HG03066 (cell line): ENCODE measurements around the gene PDZD2.
A peak's percentile ranks its signal among the peaks of the same experiment; 100 is the strongest.
"Not testable (repeated sequence)": the region's sequence is repeated elsewhere in the genome, so short reads cannot be mapped to it uniquely, and the experiment has no call there.

Experiments
- ATAC-seq: cut with Tn5 transposase; IDR thresholded peaks from one replicate; pipeline ENCODE4 v1.9.1; 2021; ENCODE audit warnings: low read depth; ENCODE audit not compliant: unreplicated experiment

Gene PDZD2

DNA sequence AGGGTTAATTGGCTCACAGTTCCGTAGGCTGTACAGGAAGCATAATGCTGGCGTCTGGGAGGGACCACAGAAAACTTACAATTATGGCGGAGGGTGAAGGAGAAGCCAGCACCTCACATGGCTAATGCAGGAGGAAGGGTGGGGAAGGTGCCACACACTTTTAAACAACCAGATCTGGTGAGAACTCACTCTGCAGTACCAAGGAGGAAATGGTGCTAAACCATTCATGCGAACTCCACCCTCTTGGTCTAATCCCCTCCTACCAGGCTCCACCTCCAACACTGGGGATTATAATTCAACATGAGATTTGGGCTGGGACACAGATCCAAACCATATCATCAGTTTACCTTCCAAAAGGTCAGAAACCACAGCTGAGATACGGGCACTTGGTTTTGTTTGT is 122.9 kb downstream of the PDZD2 start:
- ATAC-seq: no peak

DNA sequence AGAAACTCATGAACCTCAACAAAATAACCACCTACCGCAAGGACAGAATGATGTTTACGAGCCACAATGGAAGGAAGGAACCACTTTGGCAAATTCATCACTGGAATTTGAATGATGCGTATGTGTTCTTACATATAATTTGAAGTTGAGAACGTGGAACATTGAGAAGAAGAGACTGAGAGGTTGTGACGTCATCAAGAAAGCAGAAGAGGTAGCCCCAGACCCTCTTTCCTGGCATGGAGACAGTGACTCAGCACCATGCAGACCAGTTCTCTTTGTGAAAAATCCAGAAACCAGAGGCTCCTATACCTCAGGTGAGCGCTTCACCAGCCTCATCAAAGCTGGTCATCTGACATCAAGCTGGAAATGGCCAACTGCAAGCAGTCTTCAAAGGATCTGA is 124.5 kb downstream of the PDZD2 start:
- no peak for ATAC-seq

DNA sequence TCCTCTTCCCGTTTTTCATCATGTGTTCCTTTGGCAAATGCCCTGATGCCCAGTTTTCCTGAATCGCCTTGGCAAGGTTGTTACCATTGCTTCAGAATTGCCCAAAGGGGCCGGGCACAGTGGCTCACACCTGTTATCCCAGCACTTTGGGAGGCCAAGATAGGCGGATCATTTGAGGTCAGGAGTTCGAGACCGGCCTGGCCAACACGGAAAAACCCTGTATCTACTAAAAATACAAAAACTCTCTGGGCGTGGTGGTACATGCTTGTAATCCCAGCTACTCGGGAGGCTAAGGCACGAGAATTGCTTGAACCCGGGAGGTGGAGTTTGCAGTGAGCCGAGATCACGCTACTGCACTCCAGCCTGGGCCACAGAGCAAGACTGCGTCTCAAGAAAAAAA is 125.8 kb downstream of the PDZD2 start:
- ATAC-seq: not testable (repeated sequence)

DNA sequence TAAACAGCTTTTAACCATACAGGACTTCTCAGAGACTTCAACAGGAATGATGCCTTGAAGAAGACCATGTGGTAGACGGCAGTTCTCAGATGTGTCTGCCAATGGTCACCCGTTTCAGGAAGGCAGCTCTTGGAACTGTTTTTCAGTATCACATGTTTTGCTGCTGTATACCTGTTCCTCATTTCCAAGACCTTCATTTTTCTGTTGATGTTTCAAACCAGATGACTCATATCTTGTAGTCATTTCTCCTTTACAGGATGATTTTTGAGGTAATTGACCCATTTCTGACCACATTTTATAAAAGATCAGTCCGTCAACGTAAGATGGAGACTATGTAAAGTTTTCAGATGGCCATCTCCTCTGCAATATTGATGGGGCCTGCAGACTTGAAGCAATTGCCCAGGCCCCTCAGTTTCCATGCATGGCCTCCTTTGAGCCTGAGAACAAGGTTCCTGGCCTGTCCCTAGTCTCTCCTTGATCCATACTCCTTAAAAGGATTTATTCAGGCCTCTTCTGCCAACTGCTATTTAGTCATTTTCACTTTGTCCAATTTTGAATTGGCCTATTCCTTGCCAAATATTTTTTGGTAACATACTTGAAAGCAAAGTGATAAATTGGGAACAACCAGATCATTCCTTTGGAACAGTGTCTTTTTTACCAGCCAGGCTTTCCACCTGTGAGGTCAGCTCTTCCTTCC is 128.6 kb downstream of the PDZD2 start:
- no peak for ATAC-seq

DNA sequence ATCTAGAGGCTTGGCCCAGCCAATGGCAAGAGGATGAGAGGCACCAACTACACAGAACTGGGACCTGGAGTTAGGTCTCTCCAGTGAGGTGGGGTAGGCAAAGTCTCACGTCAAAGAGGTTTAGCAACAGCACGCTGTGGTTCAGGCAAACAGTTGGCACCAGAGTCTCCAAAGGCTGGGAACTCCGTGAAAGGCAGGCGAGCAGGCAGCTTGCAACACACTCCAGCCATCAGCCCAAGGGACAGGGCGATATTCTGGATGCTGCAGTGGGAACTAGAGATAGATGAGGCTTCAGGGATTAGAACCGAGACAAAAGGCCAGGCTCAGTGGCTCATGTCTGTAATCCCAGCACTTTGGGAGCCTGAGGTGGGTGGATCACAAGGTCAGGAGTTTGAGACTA is 129.1 kb downstream of the PDZD2 start:
- ATAC-seq: no peak

DNA sequence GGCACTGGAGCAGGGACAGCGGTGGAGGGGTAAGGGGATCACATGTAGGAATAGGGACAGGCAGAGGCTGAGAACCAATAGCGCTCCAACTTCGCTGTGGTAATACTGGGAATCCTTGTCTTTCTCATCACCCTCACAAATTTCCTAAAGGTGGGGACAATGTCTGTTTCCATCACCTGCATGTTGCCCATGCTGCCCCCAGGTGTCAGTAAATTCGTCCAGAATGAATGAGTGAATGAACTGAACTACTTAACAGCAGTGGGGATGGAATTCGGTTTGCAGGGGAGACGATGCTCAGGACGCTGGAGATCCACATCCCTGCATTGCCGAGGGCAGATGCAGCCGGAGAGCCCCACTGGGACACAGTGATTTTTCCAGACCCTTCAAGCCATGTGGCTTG is 129.9 kb downstream of the PDZD2 start:
- no peak for ATAC-seq

DNA sequence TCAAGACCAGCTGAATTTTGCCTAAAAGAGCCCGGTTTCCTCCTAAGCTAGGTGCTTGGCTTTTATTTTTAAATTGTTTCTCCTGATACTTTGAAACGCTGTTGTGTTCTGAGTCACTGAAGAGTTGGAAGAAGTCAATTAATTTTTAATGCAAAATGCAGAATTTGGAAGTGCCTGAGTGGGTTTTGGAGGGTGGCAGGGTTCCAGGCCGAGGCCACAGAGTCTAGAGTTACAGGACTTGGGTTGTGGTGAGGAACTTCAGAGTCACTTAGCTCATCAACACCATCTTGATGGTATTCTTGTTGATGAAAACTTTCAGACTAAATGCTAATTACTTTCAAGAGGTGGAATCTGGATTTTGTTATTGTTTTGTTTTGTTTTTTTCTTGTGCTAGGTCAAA is 130.6 kb downstream of the PDZD2 start:
- ATAC-seq: no peak

DNA sequence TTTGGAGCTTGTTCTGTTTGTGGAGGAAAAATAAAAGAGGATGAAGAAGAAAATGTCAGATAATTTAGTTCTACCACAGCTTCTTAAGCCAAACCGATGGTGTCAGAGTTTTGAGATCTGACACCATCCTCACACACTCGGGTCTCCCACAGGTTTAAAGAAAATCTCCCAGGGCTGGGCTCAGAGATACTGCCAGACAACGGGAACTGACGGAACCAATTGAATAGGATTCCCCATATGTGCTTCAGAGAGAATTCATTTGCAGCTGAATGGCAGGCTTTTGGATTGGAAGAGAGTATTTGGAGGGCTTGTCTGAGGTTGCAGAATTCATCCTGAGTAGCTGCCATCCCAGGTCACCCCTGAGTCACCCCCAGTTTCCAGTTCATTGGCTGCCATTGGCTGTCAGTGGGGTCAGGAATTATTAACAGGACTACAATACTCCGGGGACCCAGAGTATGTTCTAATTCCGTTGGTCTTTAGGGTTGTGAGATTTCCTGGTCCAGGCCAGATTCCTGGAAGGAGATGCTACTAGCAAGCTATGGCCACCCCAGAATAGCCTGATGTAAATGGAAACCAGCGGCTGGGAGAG is 131.3 kb downstream of the PDZD2 start:
- no peak for ATAC-seq

DNA sequence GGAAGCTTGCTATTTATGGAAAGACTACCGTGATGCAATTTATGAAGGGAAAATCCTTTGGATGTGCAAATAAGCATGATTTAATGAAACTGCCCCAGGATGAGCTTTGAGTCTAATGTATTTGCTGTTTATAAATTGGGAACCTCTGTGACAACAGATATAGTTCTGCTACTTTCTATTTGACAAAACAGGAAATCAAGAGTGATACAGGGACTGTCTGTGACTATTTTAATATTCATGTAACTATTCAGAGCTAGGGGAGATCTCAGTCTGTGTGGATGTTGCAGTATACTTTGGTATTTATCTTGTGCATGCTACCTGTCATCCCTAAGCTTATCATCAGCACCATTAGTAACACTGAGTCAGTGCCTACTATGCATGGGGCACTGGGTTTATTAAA is 132.1 kb downstream of the PDZD2 start:
- ATAC-seq: peak; percentile 87

DNA sequence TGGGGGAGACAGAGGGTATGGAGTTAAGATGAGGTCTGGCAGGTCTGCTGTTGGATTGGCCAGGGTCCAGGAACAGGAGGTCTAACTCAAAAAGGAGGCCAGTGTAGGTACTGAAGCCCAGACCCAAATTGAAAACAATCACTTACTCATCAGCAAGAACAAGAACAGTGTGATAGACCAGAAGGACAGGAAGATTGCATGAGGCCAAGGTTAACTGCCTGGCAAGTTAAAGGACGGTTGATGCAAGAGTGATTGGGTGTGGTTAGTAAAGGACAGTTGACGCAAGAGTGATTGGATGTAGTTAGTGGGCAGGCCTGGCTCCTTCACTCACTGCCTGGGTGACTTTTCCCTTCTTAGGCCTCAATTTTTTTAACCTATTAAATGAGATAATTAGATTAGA is 132.6 kb downstream of the PDZD2 start:
- no peak for ATAC-seq

DNA sequence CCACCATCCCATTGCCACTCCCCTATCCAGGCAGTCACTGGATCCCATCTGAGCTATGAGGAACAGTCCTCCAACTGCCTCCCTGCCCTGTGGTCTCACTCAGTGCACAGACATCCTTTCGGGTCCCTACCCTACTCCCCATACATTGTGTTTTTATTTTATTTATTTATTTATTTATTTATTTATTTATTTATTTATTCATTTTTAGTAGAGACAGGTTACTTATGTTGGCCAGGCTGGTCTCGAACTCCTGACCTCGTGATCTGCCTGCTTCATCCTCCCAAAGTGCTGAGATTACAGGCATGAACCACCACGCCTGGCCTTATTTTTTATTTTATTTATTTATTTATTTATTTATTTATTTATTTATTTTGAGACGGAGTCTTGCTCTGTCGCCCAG is 137.4 kb downstream of the PDZD2 start:
- not testable (repeated sequence) for ATAC-seq

DNA sequence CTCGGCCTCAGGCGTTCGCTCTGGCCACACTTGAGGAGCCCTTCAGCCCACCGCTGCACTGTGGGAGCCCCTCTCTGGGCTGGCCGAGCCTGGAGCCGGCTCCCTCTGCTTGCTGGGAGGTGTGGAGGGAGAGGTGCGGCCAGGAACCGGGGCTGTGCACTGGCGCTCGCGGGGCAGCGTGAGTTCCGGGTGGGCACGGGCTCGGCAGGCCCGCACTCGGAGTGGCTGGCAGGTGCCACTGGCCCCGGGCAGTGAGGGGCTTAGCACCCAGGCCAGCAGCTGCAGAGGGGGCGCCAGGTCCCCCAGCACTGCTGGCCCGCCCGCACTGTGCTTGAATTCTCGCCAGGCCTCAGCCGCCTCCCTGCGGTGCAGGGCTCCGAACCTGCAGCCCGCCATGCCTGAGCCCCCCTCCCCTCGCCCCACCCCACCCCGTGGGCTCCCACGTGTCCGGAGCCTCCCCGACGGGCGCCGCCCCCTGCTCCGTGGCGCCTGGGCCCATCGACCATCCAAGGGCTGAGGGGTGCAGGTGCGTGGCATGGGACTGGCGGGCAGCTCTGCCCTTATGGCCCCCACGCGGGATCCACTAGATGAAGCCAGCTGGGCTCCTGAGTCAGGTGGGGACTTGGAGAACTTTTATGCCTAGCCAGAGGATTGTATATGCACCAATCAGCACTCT is 138.2 kb downstream of the PDZD2 start:
- no peak for ATAC-seq

DNA sequence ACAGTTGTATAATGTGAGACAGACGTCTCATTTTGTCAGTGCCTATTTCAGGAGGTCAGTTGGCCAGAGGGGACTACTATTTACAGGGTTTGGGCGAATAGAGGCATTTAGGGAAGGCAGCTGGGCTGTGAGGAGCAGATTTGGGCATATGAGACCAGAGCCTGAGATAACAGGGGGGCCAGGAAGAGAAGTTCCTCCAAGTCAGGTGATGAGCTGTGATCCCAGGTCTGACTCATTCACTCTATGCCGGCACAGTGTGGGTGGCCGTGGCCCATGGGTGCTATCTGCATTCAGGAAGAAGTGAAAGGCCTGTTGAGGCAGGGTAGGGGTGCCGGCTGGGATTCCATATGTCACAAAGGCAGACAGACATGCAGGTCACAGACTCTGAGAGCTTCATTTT is 142.8 kb downstream of the PDZD2 start:
- ATAC-seq: no peak

DNA sequence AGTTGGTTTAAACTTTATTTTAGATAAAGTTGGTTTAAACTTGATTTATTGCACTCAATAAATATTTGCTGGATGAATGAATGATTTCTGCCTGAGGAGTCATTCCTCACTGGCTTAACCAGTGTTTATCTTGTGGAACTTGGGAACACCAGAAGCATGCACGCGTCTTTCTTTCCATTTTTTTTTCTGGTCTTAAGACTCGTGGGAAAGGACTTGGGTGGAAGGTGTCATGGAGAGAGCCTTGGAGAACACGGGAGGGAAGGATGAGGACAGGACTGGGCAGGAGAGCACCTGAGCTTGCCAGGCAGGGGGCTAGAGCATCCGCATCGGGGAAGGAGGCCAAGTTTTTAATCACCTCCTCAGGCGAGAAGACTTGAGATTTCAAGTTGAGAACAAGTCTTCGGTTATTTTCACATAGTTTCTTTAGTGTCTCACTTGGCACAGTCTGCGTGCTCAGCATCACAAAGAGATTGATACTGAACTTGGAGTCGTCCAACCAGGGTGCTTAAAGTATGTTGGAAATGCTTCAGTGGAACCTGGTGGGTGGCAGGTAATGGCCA is 144.2 kb downstream of the PDZD2 start:
- ATAC-seq: no peak

DNA sequence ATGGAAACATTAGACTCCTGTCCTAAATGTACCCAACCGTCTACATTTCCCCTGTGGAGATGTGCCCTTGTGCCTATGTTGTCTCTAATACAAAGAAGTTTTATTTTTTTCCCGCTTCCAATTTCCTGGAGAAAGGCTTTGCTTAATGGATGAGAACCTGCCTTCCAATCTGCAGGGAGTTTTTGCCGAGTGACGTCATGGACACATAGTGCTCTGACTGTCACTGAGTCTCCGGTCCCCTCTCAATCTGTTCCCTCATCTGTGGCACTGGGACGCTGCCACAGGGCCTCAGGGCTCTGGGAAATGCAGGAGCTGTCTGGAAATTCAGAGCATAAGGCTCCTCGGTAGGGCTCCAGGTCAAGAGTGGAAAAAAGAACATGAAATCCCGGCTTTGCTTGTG is 144.8 kb downstream of the PDZD2 start:
- no peak for ATAC-seq

DNA sequence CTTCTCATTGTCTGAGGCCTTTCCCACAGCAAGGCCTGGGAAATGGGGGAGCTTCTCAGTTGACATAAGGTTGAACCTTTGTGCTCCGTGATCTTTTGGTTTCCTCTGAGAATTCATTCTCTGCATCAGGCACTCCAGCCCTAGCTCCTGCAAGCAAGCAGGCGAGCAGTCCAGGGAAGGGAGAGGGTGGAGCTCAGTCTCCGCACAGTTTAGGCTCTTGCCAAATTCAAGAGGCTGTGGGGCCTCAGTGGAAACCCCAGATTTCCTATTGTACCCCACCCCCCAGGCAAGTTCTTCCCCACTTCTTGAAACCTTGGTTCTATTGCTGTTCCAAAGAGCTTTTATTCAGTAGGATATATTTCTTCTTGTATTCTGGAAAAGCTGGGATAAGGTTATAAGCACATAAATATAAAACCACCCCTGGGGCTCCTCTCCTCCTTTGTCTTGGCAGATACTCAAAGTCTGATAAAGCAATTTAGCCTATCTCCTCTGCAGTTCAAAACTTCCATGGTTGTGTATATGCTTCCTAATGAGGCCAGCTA is 147.2 kb downstream of the PDZD2 start:
- no peak for ATAC-seq

DNA sequence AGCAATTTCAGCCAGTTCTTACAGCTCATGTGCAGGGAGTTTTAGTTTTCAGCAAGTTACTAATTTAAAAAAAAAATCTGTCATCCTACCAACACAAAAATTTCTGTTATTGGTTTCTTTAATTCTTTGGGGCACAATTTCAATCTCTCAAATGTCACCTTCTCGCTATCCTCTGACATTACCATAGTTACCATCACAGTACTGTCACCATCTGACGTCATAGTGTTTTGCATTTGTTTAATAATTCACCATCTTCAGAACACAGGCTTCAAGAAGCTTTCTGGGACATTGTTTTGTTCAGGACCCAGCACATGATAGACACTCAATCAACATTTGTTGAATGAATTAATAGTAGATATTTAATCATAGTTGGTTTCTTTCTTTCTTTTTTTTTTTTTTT is 155.1 kb downstream of the PDZD2 start:
- no peak for ATAC-seq

DNA sequence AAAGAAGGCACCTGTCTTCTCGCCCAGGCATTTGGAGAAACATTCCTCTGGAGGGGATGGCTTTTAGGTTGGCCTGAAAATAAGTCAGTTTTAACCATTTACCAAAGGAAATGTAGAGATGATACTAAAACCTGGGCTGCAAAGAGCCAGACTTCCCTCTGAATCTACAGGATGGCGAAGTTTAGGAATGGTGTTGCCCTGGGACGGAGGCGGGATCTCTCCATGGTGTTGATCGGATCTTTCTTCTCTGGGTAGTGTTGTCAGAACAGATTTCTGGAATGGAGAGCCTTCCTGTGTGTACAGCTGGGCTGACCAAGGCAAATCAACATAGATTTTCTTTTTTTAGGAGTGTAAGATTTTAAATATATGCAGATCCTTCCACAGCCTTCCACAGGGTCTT is 159.2 kb downstream of the PDZD2 start:
- ATAC-seq: no peak

DNA sequence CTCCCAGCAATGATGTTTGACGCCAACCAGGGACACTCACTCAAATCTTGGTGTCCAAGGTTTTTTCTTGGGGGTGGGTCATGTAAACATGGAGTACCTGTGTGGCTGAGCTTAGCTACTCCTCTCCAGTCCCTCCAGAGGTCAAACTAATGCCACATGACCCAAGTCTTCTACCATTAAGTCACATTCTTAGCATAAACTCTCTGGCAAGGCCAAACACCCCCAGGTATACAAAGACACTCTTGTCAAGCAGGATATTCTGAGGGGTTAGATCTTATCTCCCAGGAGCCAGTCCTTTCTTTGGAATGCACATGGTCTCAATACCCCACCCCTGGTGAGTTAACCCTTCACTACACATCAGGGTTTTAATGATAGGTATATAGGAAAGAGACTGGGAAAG is 161.4 kb downstream of the PDZD2 start:
- no peak for ATAC-seq

DNA sequence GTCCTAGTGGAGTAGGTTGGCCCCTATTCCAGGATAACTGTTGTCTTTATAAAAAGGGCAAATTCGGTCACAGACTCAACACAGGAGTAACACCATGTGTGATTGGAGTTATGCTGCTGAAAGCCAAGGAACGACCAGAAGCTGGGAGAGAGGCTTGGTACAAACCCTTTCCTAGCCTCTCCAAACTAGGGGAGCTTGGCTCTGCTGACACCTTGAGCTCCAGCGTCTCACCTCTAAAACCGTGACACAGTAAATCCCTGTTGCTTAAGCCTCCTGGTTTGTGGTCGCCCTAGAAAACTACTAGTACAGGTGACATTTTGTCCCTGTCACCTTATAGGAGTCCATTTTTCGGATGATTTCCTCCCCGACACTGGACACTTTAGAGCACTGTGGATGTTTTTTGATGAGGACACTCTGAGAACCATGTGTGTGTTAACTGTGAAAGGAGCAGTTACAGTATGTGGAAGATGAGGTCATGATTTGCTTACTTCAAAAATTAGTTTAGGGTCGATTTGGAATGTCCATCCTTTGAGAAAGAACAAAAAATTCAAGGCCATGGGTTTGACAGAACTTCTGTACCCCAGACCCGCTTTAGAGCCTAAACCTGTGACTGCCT is 167.0 kb downstream of the PDZD2 start:
- no peak for ATAC-seq

DNA sequence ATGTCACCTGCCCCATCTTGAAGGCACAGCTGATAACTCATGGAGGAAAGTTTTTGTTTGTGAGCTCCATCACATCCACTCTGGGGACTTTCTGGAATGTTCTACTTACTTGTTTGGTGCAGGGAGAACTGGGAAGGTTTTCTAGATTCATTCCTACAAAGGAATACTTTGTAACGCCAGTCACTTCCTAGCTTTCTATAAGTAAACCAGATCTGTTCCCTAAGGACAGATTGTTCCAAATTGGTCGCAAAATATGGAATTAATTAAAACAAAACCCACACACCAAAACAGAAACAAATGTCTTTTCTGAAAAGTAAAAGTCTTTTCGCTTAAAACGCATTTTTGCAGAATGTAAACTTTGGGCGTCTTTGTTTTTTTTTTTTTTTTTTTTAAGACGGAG is 167.6 kb downstream of the PDZD2 start:
- no peak for ATAC-seq
